GM12878 (cell line): ENCODE results near the gene AP3B1. TPM values are rescaled to one million over a fixed set of nuclear protein-coding genes. Genes with fewer than 3 reads are reported as not detected.

ENCODE experiments used
- ATAC-seq: fragments of 200-7000 bp; cut with Tn5 transposase; 3 replicates; pipeline ENCODE4 v1.9.1; 2020; ENCODE audit warnings: mild to moderate bottlenecking, moderate library complexity
- BruUV-seq: library from RNA; stranded (reverse); fragments of 400-500 nt; replicated peaks from 2 replicates; lab custom pipeline; 2021; lab: Mats Ljungman, UMichigan
- CTCF ChIA-PET: fragments of 300-600 bp; sonication (Branson Sonifier 250); formaldehyde crosslinking; extraction: SDS; loops from one replicate; lab custom pipeline; 2021; ENCODE audit warnings: inconsistent platforms; lab: Yijun Ruan, JAX
- POLR2A ChIA-PET: fragments of 350-600 bp; formaldehyde crosslinking; extraction: SDS; loops from one replicate; lab custom pipeline; 2021; ENCODE audit warnings: inconsistent platforms; lab: Charles Lee
- RAD21 ChIA-PET: fragments of 300-600 bp; sonication (Branson Sonifier 250); formaldehyde crosslinking; loops from one replicate; lab custom pipeline; 2023; ENCODE audit warnings: antibody characterized with exemption; ENCODE audit not compliant: unreplicated experiment; lab: Charles Lee
- SMC1A ChIA-PET: fragments of 300-600 bp; sonication (Branson Sonifier 250); formaldehyde crosslinking; loops from one replicate; lab custom pipeline; 2023; ENCODE audit not compliant: unreplicated experiment, uncharacterized antibody; lab: Charles Lee
- DNase-seq: peaks from one replicate; pipeline ENCODE4 v3.0.0-alpha.2; 2011; ENCODE audit warnings: low read depth, low spot score
- FAIRE-seq: peaks from 3 replicates; lab custom pipeline; 2011; peaks lifted over from hg19 to GRCh38; lab: Jason Lieb, UNC
- H2AFZ ChIP-seq: 2 replicates; pipeline ENCODE4 v1.6.0; 2011; ENCODE audit warnings: low read depth, low read length, control low read depth; ENCODE audit not compliant: control insufficient read depth
- H3K27ac ChIP-seq: 2 replicates; pipeline ENCODE4 v1.5.1; 2011; ENCODE audit warnings: control low read depth; ENCODE audit not compliant: control insufficient read depth, insufficient read depth
- H3K27me3 ChIP-seq, 2 experiments: replicated peaks in 1 of 2; 2 replicates each; pipeline versions ENCODE4 v1.6.0 to v1.6.1; 2011; ENCODE audit warnings: low read length in 1 of 2; ENCODE audit not compliant: control insufficient read depth in 2 of 2, insufficient read depth in 2 of 2
- H3K36me3 ChIP-seq, 2 experiments: 2 replicates each; pipeline ENCODE4 v1.5.1; 2011; ENCODE audit warnings: low read length in 1 of 2; ENCODE audit not compliant: control insufficient read depth in 2 of 2, insufficient read depth in 2 of 2
- H3K4me1 ChIP-seq: 2 replicates; pipeline ENCODE4 v1.6.1; 2011; ENCODE audit warnings: mild to moderate bottlenecking, low read length, moderate library complexity, mixed read lengths; ENCODE audit not compliant: control insufficient read depth, insufficient read depth
- H3K4me2 ChIP-seq: 2 replicates; pipeline ENCODE4 v1.6.0; 2011; ENCODE audit warnings: control low read depth; ENCODE audit not compliant: control insufficient read depth, insufficient read depth
- H3K4me3 ChIP-seq: fragments of 200-600 bp; sonication (generic); 2 replicates; pipeline ENCODE4 v1.5.1; 2016
- H3K79me2 ChIP-seq: 2 replicates; pipeline ENCODE4 v1.6.0; 2011; ENCODE audit warnings: low read length; ENCODE audit not compliant: control insufficient read depth, insufficient read depth
- H3K9ac ChIP-seq: 2 replicates; pipeline ENCODE4 v1.8.0; 2011; ENCODE audit warnings: low read length, control low read depth, mixed read lengths; ENCODE audit not compliant: control insufficient read depth, insufficient read depth
- H3K9me3 ChIP-seq: replicated peaks from 3 replicates; pipeline ENCODE4 v1.5.1; 2011; ENCODE audit warnings: mild to moderate bottlenecking, low read length; ENCODE audit not compliant: control insufficient read depth, insufficient read depth
- H4K20me1 ChIP-seq: 2 replicates; pipeline ENCODE4 v1.6.0; 2011; ENCODE audit not compliant: control insufficient read depth, insufficient read depth
- ATF2 ChIP-seq: IDR thresholded peaks from 2 replicates; pipeline ENCODE4 v1.6.1; 2012; ENCODE audit warnings: low read length, inconsistent platforms
- CEBPZ ChIP-seq: fragments of 150-350 bp; IDR thresholded peaks from 2 replicates; pipeline ENCODE4 v1.6.1; 2016; ENCODE audit warnings: low read depth, low read length
- HCFC1 ChIP-seq: fragments of 150-350 bp; IDR thresholded peaks from 2 replicates; pipeline ENCODE4 v1.6.1; 2014; ENCODE audit warnings: low read length
- IRF5 ChIP-seq: fragments of 450-650 bp; IDR thresholded peaks from 2 replicates; pipeline ENCODE4 v1.6.1; 2017; ENCODE audit warnings: borderline replicate concordance
- JUND ChIP-seq: IDR thresholded peaks from 2 replicates; pipeline ENCODE4 v1.6.1; 2012; ENCODE audit warnings: low read depth, mild to moderate bottlenecking, low read length, improper control_type of control experiment, moderate library complexity
- MEF2A ChIP-seq: IDR thresholded peaks from 2 replicates; pipeline ENCODE4 v1.6.1; 2011; ENCODE audit warnings: low read depth, mild to moderate bottlenecking, low read length, moderate library complexity; ENCODE audit not compliant: insufficient read depth
- NFXL1 ChIP-seq: fragments of 450-650 bp; IDR thresholded peaks from 2 replicates; pipeline ENCODE4 v1.6.1; 2017; ENCODE audit warnings: antibody characterized with exemption, mild to moderate bottlenecking, borderline replicate concordance
- PAX8 ChIP-seq: fragments of 450-650 bp; IDR thresholded peaks from 2 replicates; pipeline ENCODE4 v1.6.1; 2017; ENCODE audit warnings: mild to moderate bottlenecking, moderate library complexity
- PBX3 ChIP-seq: IDR thresholded peaks from 2 replicates; pipeline ENCODE4 v1.6.1; 2011; ENCODE audit warnings: mild to moderate bottlenecking, low read depth, low read length, moderate library complexity; ENCODE audit not compliant: insufficient replicate concordance
- POU2F2 ChIP-seq: IDR thresholded peaks from 3 replicates; pipeline ENCODE4 v1.6.1; 2011; ENCODE audit warnings: low read depth, mild to moderate bottlenecking, low read length, borderline replicate concordance
- SIN3A ChIP-seq: IDR thresholded peaks from 2 replicates; pipeline ENCODE4 v1.6.1; 2012; ENCODE audit warnings: low read depth, low read length, improper control_type of control experiment
- TAF1 ChIP-seq: IDR thresholded peaks from 2 replicates; pipeline ENCODE4 v1.6.1; 2011; ENCODE audit warnings: mild to moderate bottlenecking, low read depth, low read length, borderline replicate concordance
- TBL1XR1 ChIP-seq: IDR thresholded peaks from 2 replicates; pipeline ENCODE4 v1.6.1; 2012; ENCODE audit warnings: low read depth, low read length, improper control_type of control experiment
- TCF12 ChIP-seq: IDR thresholded peaks from 2 replicates; pipeline ENCODE4 v1.6.1; 2011; ENCODE audit warnings: low read depth, mild to moderate bottlenecking, low read length
- TCF3 ChIP-seq: IDR thresholded peaks from 2 replicates; pipeline ENCODE4 v1.6.1; 2012; ENCODE audit warnings: low read depth, mild to moderate bottlenecking, low read length, borderline replicate concordance; ENCODE audit not compliant: insufficient read depth
- ZZZ3 ChIP-seq: IDR thresholded peaks from 2 replicates; pipeline ENCODE4 v1.6.1; 2011; ENCODE audit warnings: low read depth; ENCODE audit not compliant: control insufficient read depth, insufficient read length
- WGBS: methylation state at CpG from one replicate; pipeline ENCODE4 v1.1.6; 2016; ENCODE audit warnings: low lambda C conversion rate; ENCODE audit not compliant: insufficient replicate concordance, insufficient coverage; ENCODE audit errors: missing lambda C conversion rate; 5-methylcytosine and 5-hydroxymethylcytosine counted together
- in situ Hi-C: fragments of 300-500 bp; cut with MboI; formaldehyde crosslinking; loops from 9 replicates; pipeline ENCODE4 v1.14.3; 2018; ENCODE audit warnings: mixed read lengths
- intact Hi-C: fragments of 100-400 bp; cut with micrococcal nuclease; formaldehyde crosslinking; loops from one replicate; pipeline ENCODE4 v1.14.2; 2022; ENCODE audit not compliant: unreplicated experiment
- polyA plus RNA-seq, 11 experiments: library from polyadenylated mRNA; depleted of rRNA in 4 of 11; unstranded in 6 of 11; stranded (reverse) in 5 of 11; fragments of >200 nt; fragmentation: Nextera tagmentation in 4 of 11; fragmentation: Illumina TruSeq in 1 of 11; extraction: Ambion mirVana in 4 of 11; extraction: Trizol in 1 of 11; gene quantifications; 1 replicate in 1 of 11; 2 replicates in 10 of 11; pipeline versions ENCODE4 v1.2.1 to v1.2.3, GENCODE V29; 2011 to 2016; ENCODE audit warnings: inconsistent platforms in 2 of 11, missing spikeins in 2 of 11, low read depth in 1 of 11
- total RNA-seq, 4 experiments: library from RNA; depleted of rRNA in 3 of 4; stranded (reverse); fragments of >200 nt in 3 of 4; fragmentation: Illumina TruSeq in 1 of 4; extraction: Trizol in 1 of 4; gene quantifications; 2 replicates each; pipeline versions ENCODE4 v1.2.1 to v1.2.3, GENCODE V29; 2013 to 2021

The AP3B1 gene
- total and polyA plus RNA-seq, 10 of the 15 experiments (the other 5 are each of a cell fraction or from before 2014, with no cell fraction given) = 30.9 to 70.8 (median 46.0) TPM

GRCh38 chr5:78224358-78224757 lies 70.1 kb downstream of the AP3B1 start (continued):
- no peak for TF ChIP-seq PBX3
- no peak for TF ChIP-seq JUND
- no peak for TF ChIP-seq NFXL1
- no peak for TF ChIP-seq SIN3A
- TF ChIP-seq TCF12 = no peak
- no peak for TF ChIP-seq MEF2A
- no peak for TF ChIP-seq IRF5
- TF ChIP-seq HCFC1 = no peak
- no peak for TF ChIP-seq TCF3
- no peak for TF ChIP-seq POU2F2

GRCh38 chr5:78221964-78222451 lies 72.5 kb downstream of the AP3B1 start:
- Histone ChIP-seq H4K20me1 (no peaks in the 10 kb centered on the region), H3K79me2 (no peaks in the 10 kb centered on the region), H3K4me2 (peak overlapping the region; percentile 20; the same call in 1 of the 2 replicates), H3K9me3 (no peaks in the 10 kb centered on the region), H3K9ac (no peak overlapping the region), H2AFZ (no peak overlapping the region; the same call in 1 of the 2 replicates), H3K4me1 (peaks cover 10% of the 10 kb centered on the region), H3K36me3 (peaks cover 1 to 4% of the 10 kb centered on the region in 2 experiments; a peak in 3 of 4 replicates), H3K27ac (no peak overlapping the region), H3K27me3 (no peaks in the 10 kb centered on the region), H3K4me3 (no peak overlapping the region)
- ChIA-PET POLR2A (interaction anchor here (0.6 to 0.7 kb wide), 2 partner anchors 18 to 73 kb away, joined by 3 to 5 read pairs; no protein-coding TSS in a partner anchor), RAD21 (interaction anchor here (1.1 to 1.5 kb wide), 6 partner anchors 46 to 661 kb away, joined by 3 to 19 read pairs (median 4); no protein-coding TSS in a partner anchor), SMC1A (interaction anchor here (0.6 to 1.5 kb wide), 8 partner anchors 14 to 589 kb away, joined by 3 to 11 read pairs (median 4); no protein-coding TSS in a partner anchor), CTCF (interaction anchor here (0.7 to 1.5 kb wide), 14 partner anchors 9 to 696 kb away, joined by 3 to 26 read pairs (median 4); partner anchors contain the start of gene AP3B1)
- intact Hi-C loops = loop anchor here (1.0 to 5.0 kb wide), 3 partner anchors 47 to 140 kb away; partner anchors contain the start of genes AP3B1 and SCAMP1
- FAIRE-seq (peak; percentile 99), ATAC-seq (peak; percentile 100), DNase-seq (peak; percentile 92)
- 8% methylated on average over 2 of the region's 2 CpGs for WGBS
- in situ Hi-C loops = no loop called here
- no TSS peak for BruUV-seq
- TF ChIP-seq ZZZ3 (no peak), TBL1XR1 (no peak), CEBPZ (no peak), ATF2 (peak; percentile 94), TAF1 (0 out of 2 replicates have a peak, but pooled peaks have one; percentile 30), PAX8 (no peak)
